Kidney glomerular epithelial cell (primary cell): ENCODE results near the gene NOC4L.

Experiments
- DNase-seq: peaks from one replicate; lab custom pipeline; 2025; lab: John Stamatoyannopoulos, UW

The NOC4L gene

GRCh38 chr12:132170094-132170636 lies 25.9 kb downstream of the NOC4L start:
- DNase-seq: peak; percentile 4

- DNase-seq: no peak
These were observed 26.5 kb downstream of the NOC4L start for GRCh38 chr12:132170637-132171292.

- DNase-seq: no peak
These were observed 27.2 kb downstream of the NOC4L start for GRCh38 chr12:132171293-132171967.

- no peak for DNase-seq
These were observed 27.8 kb downstream of the NOC4L start for GRCh38 chr12:132171968-132172521.

GRCh38 chr12:132172619-132173018 lies 28.4 kb downstream of the NOC4L start:
- no peak for DNase-seq

GRCh38 chr12:132173135-132174014 lies 29.1 kb downstream of the NOC4L start:
- DNase-seq: no peak

- DNase-seq: no peak
These were observed 30.0 kb downstream of the NOC4L start for GRCh38 chr12:132174015-132174838.

- DNase-seq: no peak
These were observed 30.7 kb downstream of the NOC4L start for GRCh38 chr12:132174839-132175490.

GRCh38 chr12:132175496-132176384 lies 31.5 kb downstream of the NOC4L start:
- DNase-seq: no peak

GRCh38 chr12:132176385-132176919 lies 32.2 kb downstream of the NOC4L start:
- DNase-seq: no peak

GRCh38 chr12:132176920-132177551 lies 32.8 kb downstream of the NOC4L start:
- DNase-seq: no peak

GRCh38 chr12:132178316-132178715 lies 34.1 kb downstream of the NOC4L start:
- DNase-seq: no peak

- DNase-seq: no peak
These were observed 34.6 kb downstream of the NOC4L start for GRCh38 chr12:132178801-132179401.

GRCh38 chr12:132179431-132180362 lies 35.4 kb downstream of the NOC4L start:
- no peak for DNase-seq

GRCh38 chr12:132180648-132181546 lies 36.6 kb downstream of the NOC4L start:
- no peak for DNase-seq

GRCh38 chr12:132181570-132182200 lies 37.4 kb downstream of the NOC4L start:
- DNase-seq: no peak
